T-cell (primary cell): ENCODE results near the gene TRIM9. TPM values are rescaled to one million over a fixed set of nuclear protein-coding genes. Genes with fewer than 3 reads are reported as not detected.

Experiments used
- ATAC-seq, 4 experiments: fragments of 200-7000 bp in 3 of 4; fragments of 150-1000 bp in 1 of 4; cut with Tn5 transposase; replicated peaks in 1 of 4; 1 replicate in 3 of 4; 2 replicates in 1 of 4; pipeline ENCODE4 v1.10.0; 2021; ENCODE audit warnings: moderate library complexity in 3 of 4, mild to moderate bottlenecking in 2 of 4, moderate number of reproducible peaks in 1 of 4
- CTCF ChIA-PET, 2 donors: fragments of 300-600 bp; sonication (Branson Sonifier 250); formaldehyde crosslinking; loops; one replicate each; lab custom pipeline; 2022; ENCODE audit warnings: antibody characterized with exemption in 2 of 2; lab: Charles Lee
- POLR2A ChIA-PET, 2 donors: fragments of 300-600 bp; sonication (Branson Sonifier 250); formaldehyde crosslinking; loops; one replicate each; lab custom pipeline; 2022; ENCODE audit warnings: antibody characterized with exemption in 2 of 2; lab: Charles Lee
- DNase-seq, 35 experiments: peaks; one replicate each; pipeline versions ENCODE4 v3.0.0 to v3.0.0-alpha.2; 2013 to 2023
- H3K27ac ChIP-seq: one replicate; pipeline ENCODE4 v1.5.1; 2013; ENCODE audit warnings: low read length
- H3K27me3 ChIP-seq, 2 experiments: replicated peaks in 1 of 2; 1 replicate in 1 of 2; 2 replicates in 1 of 2; pipeline versions ENCODE4 v1.6.1 to v1.7.0; 2013; ENCODE audit warnings: low read length in 1 of 2, mixed read lengths in 1 of 2; ENCODE audit not compliant: control insufficient read depth in 2 of 2, insufficient read depth in 2 of 2; ENCODE audit errors: extremely low read depth in 1 of 2
- H3K36me3 ChIP-seq, 2 donors: 1 replicate in 1 of 2; 2 replicates in 1 of 2; pipeline versions ENCODE4 v1.6.1 to v1.7.0; 2013; ENCODE audit warnings: low read length in 1 of 2; ENCODE audit not compliant: control insufficient read depth in 2 of 2, insufficient read depth in 1 of 2; ENCODE audit errors: extremely low read depth in 1 of 2
- H3K4me1 ChIP-seq, 2 experiments: 1 replicate in 1 of 2; 2 replicates in 1 of 2; pipeline versions ENCODE4 v1.6.1 to v1.7.0; 2013; ENCODE audit warnings: low read length in 2 of 2, mixed read lengths in 1 of 2; ENCODE audit not compliant: insufficient read depth in 2 of 2, control insufficient read depth in 1 of 2; ENCODE audit errors: extremely low read depth in 1 of 2
- H3K4me3 ChIP-seq, 2 donors: 1 replicate in 1 of 2; 2 replicates in 1 of 2; pipeline versions ENCODE4 v1.5.1 to v1.7.0; 2013; ENCODE audit warnings: mild to moderate bottlenecking in 2 of 2, low read length in 1 of 2, moderate library complexity in 1 of 2; ENCODE audit not compliant: control insufficient read depth in 1 of 2; ENCODE audit errors: extremely low read depth in 1 of 2
- H3K9me3 ChIP-seq: 2 replicates; pipeline ENCODE4 v1.7.0; 2013
- H3K27ac Mint-ChIP-seq, 2 donors: one replicate each; pipeline ENCODE4 v1.8.0; 2020 to 2021; ENCODE audit warnings: mild to moderate bottlenecking in 2 of 2, mixed read lengths in 2 of 2
- H3K27me3 Mint-ChIP-seq, 2 donors: one replicate each; pipeline ENCODE4 v1.8.0; 2021 to 2022; ENCODE audit warnings: mixed read lengths in 2 of 2
- H3K36me3 Mint-ChIP-seq: one replicate; pipeline ENCODE4 v1.8.0; 2021; ENCODE audit warnings: mixed read lengths
- H3K4me1 Mint-ChIP-seq, 3 donors: one replicate each; pipeline ENCODE4 v1.8.0; 2020 to 2022; ENCODE audit warnings: mixed read lengths in 3 of 3, mild to moderate bottlenecking in 1 of 3
- H3K4me3 Mint-ChIP-seq, 3 donors: one replicate each; pipeline ENCODE4 v1.8.0; 2020 to 2022; ENCODE audit warnings: mild to moderate bottlenecking in 3 of 3, mixed read lengths in 3 of 3, moderate library complexity in 3 of 3
- H3K9me3 Mint-ChIP-seq, 3 donors: one replicate each; pipeline ENCODE4 v1.8.0; 2020 to 2022; ENCODE audit warnings: mixed read lengths in 3 of 3
- WGBS: methylation state at CpG from one replicate; pipeline ENCODE4 v1.1.5; 2013; ENCODE audit warnings: missing lambda C conversion rate; ENCODE audit not compliant: insufficient coverage; 5-methylcytosine and 5-hydroxymethylcytosine counted together
- total RNA-seq, 35 experiments: library from RNA in 6 of 35; stranded (reverse) in 6 of 35; fragments of 120-200 nt in 1 of 35; gene quantifications; one replicate each; pipeline versions ENCODE4 v1.2.1 to v1.2.4 and lab custom pipeline; 2013 to 2026

TRIM9 gene
- total RNA-seq, 5 donors from 2014 or later (not counting 1 experiment from before 2014, with no cell fraction given): 0.30 to 1.3 (median 0.88) TPM

- H3K4me1 ChIP-seq: no peaks in the 10 kb centered on the region
- H3K27me3 Mint-ChIP-seq: peaks cover 0 to 3% of the 10 kb centered on the region in 2 donors
- H3K9me3 ChIP-seq: no peaks in the 10 kb centered on the region
- CTCF ChIA-PET: no interaction called here
- H3K36me3 Mint-ChIP-seq: no peaks in the 10 kb centered on the region
- H3K4me3 Mint-ChIP-seq: no peak overlapping the region
- POLR2A ChIA-PET: interaction anchor here in 1 of 2 donors (0.7 kb wide), 1 partner anchor 878 kb away, joined by 3 read pairs; no protein-coding TSS in a partner anchor
- H3K4me3 ChIP-seq: no peak overlapping the region
- no peaks in the 10 kb centered on the region for H3K4me1 Mint-ChIP-seq
- peaks cover 4 to 14% (median 10%) of the 10 kb centered on the region in 3 donors for H3K9me3 Mint-ChIP-seq
- 60% methylated on average over 1 of the region's 2 CpGs for WGBS
- H3K27ac ChIP-seq: no peak overlapping the region
- H3K36me3 ChIP-seq: no peaks in the 10 kb centered on the region
- no peak overlapping the region for H3K27ac Mint-ChIP-seq
- DNase-seq (no peak), ATAC-seq (no peak)
- H3K27me3 ChIP-seq: no peaks in the 10 kb centered on the region
Measured at GRCh38 chr14:51059032-51059431, 35.9 kb downstream of the TRIM9 start.

GRCh38 chr14:51058382-51058781 lies 36.5 kb downstream of the TRIM9 start:
- DNase-seq: no peak
- CTCF ChIA-PET: no interaction called here
- H3K4me1 Mint-ChIP-seq: no peaks in the 10 kb centered on the region
- H3K27ac ChIP-seq: no peak overlapping the region
- POLR2A ChIA-PET: interaction anchor here (0.5 to 0.7 kb wide), 2 partner anchors 13 to 878 kb away, joined by 3 read pairs; no protein-coding TSS in a partner anchor
- WGBS: 100% methylated on average over 1 of the region's 4 CpGs
- H3K9me3 Mint-ChIP-seq: peaks cover 4 to 13% (median 10%) of the 10 kb centered on the region in 3 donors
- no peak overlapping the region for H3K4me3 ChIP-seq
- H3K4me1 ChIP-seq: no peaks in the 10 kb centered on the region
- ATAC-seq: no peak
- H3K4me3 Mint-ChIP-seq: no peak overlapping the region
- H3K9me3 ChIP-seq: no peaks in the 10 kb centered on the region
- H3K36me3 Mint-ChIP-seq: no peaks in the 10 kb centered on the region
- no peak overlapping the region for H3K27ac Mint-ChIP-seq
- no peaks in the 10 kb centered on the region for H3K27me3 ChIP-seq
- H3K27me3 Mint-ChIP-seq: peaks cover 0 to 2% of the 10 kb centered on the region in 2 donors
- H3K36me3 ChIP-seq: no peaks in the 10 kb centered on the region

- H3K27me3 ChIP-seq: peaks cover 0 to 3% of the 10 kb centered on the region in 2 experiments
- no peak overlapping the region for H3K27ac ChIP-seq
- Mint-ChIP-seq H3K9me3 (no peaks in the 10 kb centered on the region), H3K36me3 (no peaks in the 10 kb centered on the region), H3K4me3 (no peak overlapping the region), H3K27me3 (no peaks in the 10 kb centered on the region), H3K4me1 (no peaks in the 10 kb centered on the region), H3K27ac (no peak overlapping the region)
- H3K4me3 ChIP-seq: no peak overlapping the region
- POLR2A ChIA-PET: no interaction called here
- no peaks in the 10 kb centered on the region for H3K9me3 ChIP-seq
- no peaks in the 10 kb centered on the region for H3K4me1 ChIP-seq
- CTCF ChIA-PET: no interaction called here
- H3K36me3 ChIP-seq: no peaks in the 10 kb centered on the region
- DNase-seq: no peak
- ATAC-seq: no peak
Measured at GRCh38 chr14:51056421-51056820, 38.5 kb downstream of the TRIM9 start.

GRCh38 chr14:51053157-51053556 lies 41.7 kb downstream of the TRIM9 start:
- Mint-ChIP-seq H3K9me3 (no peaks in the 10 kb centered on the region), H3K27me3 (no peaks in the 10 kb centered on the region), H3K4me1 (no peaks in the 10 kb centered on the region), H3K4me3 (no peak overlapping the region), H3K27ac (no peak overlapping the region), H3K36me3 (no peaks in the 10 kb centered on the region)
- CTCF ChIA-PET: interaction anchor here in 1 of 2 donors (0.5 to 0.7 kb wide), 2 partner anchors 160 to 1138 kb away, joined by 3 read pairs; no protein-coding TSS in a partner anchor
- Histone ChIP-seq H3K4me3 (no peak overlapping the region), H3K9me3 (no peaks in the 10 kb centered on the region), H3K4me1 (no peaks in the 10 kb centered on the region), H3K36me3 (no peaks in the 10 kb centered on the region), H3K27me3 (peaks cover 0 to 3% of the 10 kb centered on the region in 2 experiments), H3K27ac (no peak overlapping the region)
- no CpG with 5 or more reads among the region's 2 CpGs for WGBS
- DNase-seq (no peak), ATAC-seq (no peak)
- POLR2A ChIA-PET: interaction anchor here in 1 of 2 donors (0.6 kb wide), 1 partner anchor 66 kb away, joined by 8 read pairs; no protein-coding TSS in a partner anchor

DNA sequence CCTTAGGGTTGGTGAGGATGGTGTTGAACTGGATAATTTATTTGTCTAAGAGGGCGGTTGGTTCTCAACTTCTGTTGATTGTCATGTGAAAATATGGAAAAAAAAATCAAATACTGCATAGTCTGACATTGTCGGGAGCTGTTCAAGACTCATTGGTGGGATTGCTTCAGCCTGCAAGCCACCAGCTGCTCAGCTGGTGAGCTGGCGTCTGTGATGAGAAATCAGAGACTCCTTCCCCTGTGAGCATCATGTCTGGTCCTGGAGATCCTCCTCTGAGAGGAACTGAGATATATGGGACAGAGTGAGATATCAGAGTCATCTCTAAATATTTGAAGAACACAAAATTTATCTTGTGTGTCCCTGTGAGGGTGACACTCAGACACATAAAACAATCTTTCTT lies 49.9 kb downstream of the TRIM9 start:
- peaks cover 5% of the 10 kb centered on the region in 2 donors for H3K27me3 Mint-ChIP-seq
- H3K27ac Mint-ChIP-seq: no peak overlapping the region
- no peak overlapping the region for H3K4me3 Mint-ChIP-seq
- Histone ChIP-seq H3K4me3 (no peak overlapping the region), H3K4me1 (no peaks in the 10 kb centered on the region), H3K27ac (no peak overlapping the region), H3K36me3 (no peaks in the 10 kb centered on the region), H3K27me3 (peaks cover 0 to 3% of the 10 kb centered on the region in 2 experiments), H3K9me3 (no peaks in the 10 kb centered on the region)
- H3K36me3 Mint-ChIP-seq: no peaks in the 10 kb centered on the region
- ATAC-seq (no peak), DNase-seq (no peak)
- CTCF ChIA-PET: no interaction called here
- H3K9me3 Mint-ChIP-seq: no peaks in the 10 kb centered on the region
- no peaks in the 10 kb centered on the region for H3K4me1 Mint-ChIP-seq
- POLR2A ChIA-PET: interaction anchor here in 1 of 2 donors (0.6 kb wide), 1 partner anchor 13 kb away, joined by 3 read pairs; no protein-coding TSS in a partner anchor
- 100% methylated on average over 1 of the region's 3 CpGs for WGBS

DNA sequence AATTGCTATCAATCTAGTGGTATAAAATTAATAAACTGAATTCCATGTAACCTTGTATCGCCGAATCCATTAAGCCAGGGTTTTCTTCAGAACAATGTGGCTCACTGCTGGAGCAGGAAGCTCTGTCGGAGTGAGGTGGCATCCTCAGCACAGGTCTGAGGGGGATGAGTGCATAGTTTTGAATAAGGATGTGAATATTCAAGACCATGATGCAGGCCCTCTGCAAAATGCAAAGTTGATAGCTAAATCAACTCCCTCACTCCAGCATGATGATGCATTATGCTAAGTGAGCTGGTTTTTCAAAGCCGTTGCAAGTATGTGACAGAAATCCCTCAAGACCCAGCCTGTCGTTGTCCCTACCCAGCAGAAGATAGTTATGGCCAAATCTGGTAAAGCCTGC lies 53.0 kb downstream of the TRIM9 start:
- DNase-seq: no peak
- Histone ChIP-seq H3K27me3 (peaks cover 0 to 3% of the 10 kb centered on the region in 2 experiments), H3K4me3 (no peak overlapping the region), H3K4me1 (no peaks in the 10 kb centered on the region), H3K9me3 (no peaks in the 10 kb centered on the region), H3K36me3 (no peaks in the 10 kb centered on the region), H3K27ac (no peak overlapping the region)
- WGBS: 70% methylated on average over 4 of the region's 5 CpGs
- ATAC-seq: no peak
- H3K27me3 Mint-ChIP-seq: peaks cover 3 to 6% of the 10 kb centered on the region in 2 donors
- H3K4me1 Mint-ChIP-seq: no peaks in the 10 kb centered on the region
- no peaks in the 10 kb centered on the region for H3K36me3 Mint-ChIP-seq
- CTCF ChIA-PET: no interaction called here
- no peak overlapping the region for H3K27ac Mint-ChIP-seq
- no peak overlapping the region for H3K4me3 Mint-ChIP-seq
- POLR2A ChIA-PET: no interaction called here
- H3K9me3 Mint-ChIP-seq: no peaks in the 10 kb centered on the region
